ENCODE data around the gene COP1.
A peak's percentile ranks its signal among the peaks of the same experiment; 100 is the strongest.

The COP1 gene

GRCh38 chr1:176198413-176198812 lies 8.7 kb downstream of the COP1 start:
- no peak for DNase-seq

- DNase-seq, result no peak
Observed at GRCh38 chr1:176196728-176197127, 10.4 kb downstream of the COP1 start.

- DNase-seq, result no peak
Observed at GRCh38 chr1:176195547-176195946, 11.5 kb downstream of the COP1 start.

GRCh38 chr1:176193663-176194062 lies 13.4 kb downstream of the COP1 start:
- no peak for DNase-seq

- DNase-seq, result no peak
Observed at GRCh38 chr1:176193023-176193422, 14.1 kb downstream of the COP1 start.

GRCh38 chr1:176188604-176189003 lies 18.5 kb downstream of the COP1 start:
- no peak for DNase-seq

- DNase-seq, result peak; percentile 20
Observed at GRCh38 chr1:176187001-176187400, 20.1 kb downstream of the COP1 start.

GRCh38 chr1:176183618-176184017 lies 23.5 kb downstream of the COP1 start:
- peak; percentile 76 for DNase-seq

GRCh38 chr1:176178316-176178715 lies 28.8 kb downstream of the COP1 start:
- no peak for DNase-seq

GRCh38 chr1:176177764-176178163 lies 29.3 kb downstream of the COP1 start:
- DNase-seq, result no peak

GRCh38 chr1:176174108-176174507 lies 33.0 kb downstream of the COP1 start:
- no peak for DNase-seq

GRCh38 chr1:176172215-176172614 lies 34.9 kb downstream of the COP1 start:
- no peak for DNase-seq

- no peak for DNase-seq
Observed at GRCh38 chr1:176167210-176167609, 39.9 kb downstream of the COP1 start.

GRCh38 chr1:176165573-176165972 lies 41.5 kb downstream of the COP1 start:
- no peak for DNase-seq

GRCh38 chr1:176164014-176164678 lies 42.9 kb downstream of the COP1 start:
- DNase-seq, result peak; percentile 37

GRCh38 chr1:176159993-176160392 lies 47.1 kb downstream of the COP1 start:
- DNase-seq, result peak; percentile 13

GRCh38 chr1:176157995-176158394 lies 49.1 kb downstream of the COP1 start:
- no peak for DNase-seq

GRCh38 chr1:176149939-176150807 lies 56.9 kb downstream of the COP1 start:
- DNase-seq, result no peak

- DNase-seq, result peak; percentile 89
Observed at GRCh38 chr1:176144526-176144925, 62.6 kb downstream of the COP1 start.

GRCh38 chr1:176142973-176143372 lies 64.1 kb downstream of the COP1 start:
- DNase-seq, result no peak

- no peak for DNase-seq
Observed at GRCh38 chr1:176141449-176141848, 65.6 kb downstream of the COP1 start.

- no peak for DNase-seq
Observed at GRCh38 chr1:176136891-176137290, 70.2 kb downstream of the COP1 start.

- no peak for DNase-seq
Observed at GRCh38 chr1:176134666-176135065, 72.4 kb downstream of the COP1 start.

- DNase-seq, result no peak
Observed at GRCh38 chr1:176122282-176122681, 84.8 kb downstream of the COP1 start.

Measured in inflammatory macrophage treated with lipopolysaccharide for 4 hours (primary cell).